Endodermal cell (in vitro differentiated cells): ENCODE measurements around the gene NFX1. TPM values are rescaled to one million over a fixed set of nuclear protein-coding genes. Genes with fewer than 3 reads are reported as not detected.

Experiments used
- DNase-seq: peaks from one replicate; pipeline ENCODE4 v3.0.0-alpha.2; 2017
- H3K27ac ChIP-seq: 2 replicates; pipeline ENCODE4 v1.5.1; 2013; ENCODE audit warnings: mild to moderate bottlenecking, low read depth, low read length, moderate library complexity
- H3K27me3 ChIP-seq: 2 replicates; pipeline ENCODE4 v1.6.1; 2013; ENCODE audit warnings: mild to moderate bottlenecking, low read length, moderate library complexity; ENCODE audit not compliant: insufficient read depth, control insufficient read depth, poor library complexity, severe bottlenecking
- H3K36me3 ChIP-seq: 2 replicates; pipeline ENCODE4 v1.7.0; 2013; ENCODE audit warnings: mild to moderate bottlenecking, low read length, moderate library complexity; ENCODE audit not compliant: control insufficient read depth, insufficient read depth
- H3K4me1 ChIP-seq: one replicate; pipeline ENCODE4 v1.7.0; 2013; ENCODE audit warnings: low read length; ENCODE audit not compliant: control insufficient read depth, insufficient read depth
- H3K4me3 ChIP-seq: 2 replicates; pipeline ENCODE4 v1.5.1; 2013; ENCODE audit warnings: mild to moderate bottlenecking, low read length, moderate library complexity
- H3K9ac ChIP-seq: 2 replicates; pipeline ENCODE4 v1.6.1; 2013; ENCODE audit warnings: mild to moderate bottlenecking, low read length, moderate library complexity; ENCODE audit not compliant: poor library complexity, severe bottlenecking; ENCODE audit errors: extremely low read depth
- H3K9me3 ChIP-seq: 2 replicates; pipeline ENCODE4 v1.6.1; 2013; ENCODE audit warnings: mild to moderate bottlenecking, low read length, moderate library complexity; ENCODE audit not compliant: control insufficient read depth
- H3K27ac Mint-ChIP-seq: 2 replicates; pipeline ENCODE4 v1.8.0; 2020; ENCODE audit warnings: mixed read lengths
- H3K27me3 Mint-ChIP-seq: 2 replicates; pipeline ENCODE4 v1.8.0; 2021; ENCODE audit warnings: mild to moderate bottlenecking, mixed read lengths; ENCODE audit not compliant: insufficient read depth
- H3K36me3 Mint-ChIP-seq: 2 replicates; pipeline ENCODE4 v1.8.0; 2020; ENCODE audit warnings: low read depth, mixed read lengths
- H3K4me1 Mint-ChIP-seq: 2 replicates; pipeline ENCODE4 v1.8.0; 2020; ENCODE audit warnings: mixed read lengths
- H3K4me3 Mint-ChIP-seq: 2 replicates; pipeline ENCODE4 v1.8.0; 2020; ENCODE audit warnings: mild to moderate bottlenecking, moderate library complexity, mixed read lengths
- H3K9me3 Mint-ChIP-seq: 2 replicates; pipeline ENCODE4 v1.8.0; 2020; ENCODE audit warnings: mild to moderate bottlenecking, mixed read lengths
- WGBS, 2 experiments: methylation state at CpG; one replicate each; pipeline versions ENCODE4 v1.1.5 to v1.1.7; 2013; ENCODE audit warnings: missing lambda C conversion rate in 2 of 2, mixed read lengths in 1 of 2; ENCODE audit not compliant: insufficient coverage in 1 of 2, insufficient read length in 1 of 2; 5-methylcytosine and 5-hydroxymethylcytosine counted together
- total RNA-seq, 2 donors: library from RNA; stranded (reverse); fragmentation: NEBNext Ultra II Directional in 1 of 2; extraction: Animal tissue kit (Norgen Biotek cat#: 25700) in 1 of 2; gene quantifications; 2 replicates in 1 of 2; 3 replicates in 1 of 2; pipeline ENCODE4 v1.2.1, GENCODE V29; 2021
- TF ChIP-seq, protein P1 (sequence below): fragments of 200-600 bp; sonication (generic); conservative IDR thresholded peaks from 2 replicates; pipeline ENCODE4 v1.5.0; 2021; ENCODE audit warnings: antibody characterized with exemption, mild to moderate bottlenecking

Gene NFX1
- total RNA-seq, 2 donors from 2014 or later = 23.1 to 24.0 TPM

DNA sequence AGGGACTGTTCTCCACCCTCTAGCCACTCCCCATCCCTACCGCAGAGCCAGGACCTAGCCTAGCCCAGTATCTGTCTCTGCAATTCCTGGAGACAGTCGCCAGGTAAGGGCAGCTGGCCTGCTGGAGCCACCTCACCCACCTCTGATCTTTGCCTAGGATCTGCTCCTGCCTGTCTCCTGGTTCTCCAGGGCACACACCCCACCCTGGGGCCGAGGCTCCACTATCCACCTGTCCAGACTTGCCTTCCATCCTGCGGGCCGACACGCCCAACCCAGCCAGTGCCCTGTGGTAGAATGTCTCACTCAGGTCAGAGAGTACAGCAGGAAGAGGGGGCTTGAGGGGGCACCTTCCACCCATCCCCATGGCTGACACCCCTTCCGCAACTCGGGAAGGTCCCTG lies 127.8 kb downstream of the NFX1 start:
- Mint-ChIP-seq H3K4me3 (no peak overlapping the region), H3K4me1 (peaks cover 35% of the 10 kb centered on the region), H3K36me3 (no peaks in the 10 kb centered on the region), H3K27ac (no peak overlapping the region), H3K9me3 (no peaks in the 10 kb centered on the region), H3K27me3 (no peaks in the 10 kb centered on the region)
- TF ChIP-seq, protein P1, sequence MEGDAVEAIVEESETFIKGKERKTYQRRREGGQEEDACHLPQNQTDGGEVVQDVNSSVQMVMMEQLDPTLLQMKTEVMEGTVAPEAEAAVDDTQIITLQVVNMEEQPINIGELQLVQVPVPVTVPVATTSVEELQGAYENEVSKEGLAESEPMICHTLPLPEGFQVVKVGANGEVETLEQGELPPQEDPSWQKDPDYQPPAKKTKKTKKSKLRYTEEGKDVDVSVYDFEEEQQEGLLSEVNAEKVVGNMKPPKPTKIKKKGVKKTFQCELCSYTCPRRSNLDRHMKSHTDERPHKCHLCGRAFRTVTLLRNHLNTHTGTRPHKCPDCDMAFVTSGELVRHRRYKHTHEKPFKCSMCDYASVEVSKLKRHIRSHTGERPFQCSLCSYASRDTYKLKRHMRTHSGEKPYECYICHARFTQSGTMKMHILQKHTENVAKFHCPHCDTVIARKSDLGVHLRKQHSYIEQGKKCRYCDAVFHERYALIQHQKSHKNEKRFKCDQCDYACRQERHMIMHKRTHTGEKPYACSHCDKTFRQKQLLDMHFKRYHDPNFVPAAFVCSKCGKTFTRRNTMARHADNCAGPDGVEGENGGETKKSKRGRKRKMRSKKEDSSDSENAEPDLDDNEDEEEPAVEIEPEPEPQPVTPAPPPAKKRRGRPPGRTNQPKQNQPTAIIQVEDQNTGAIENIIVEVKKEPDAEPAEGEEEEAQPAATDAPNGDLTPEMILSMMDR = no peak
- Histone ChIP-seq H3K27ac (no peak overlapping the region), H3K27me3 (no peaks in the 10 kb centered on the region), H3K4me3 (no peak overlapping the region), H3K9ac (no peak overlapping the region), H3K4me1 (peaks cover 9% of the 10 kb centered on the region), H3K36me3 (no peaks in the 10 kb centered on the region), H3K9me3 (no peaks in the 10 kb centered on the region)
- no peak for DNase-seq
- 90 to 92% methylated on average over 2 to 8 of the region's 8 CpGs for WGBS, 2 experiments

DNA sequence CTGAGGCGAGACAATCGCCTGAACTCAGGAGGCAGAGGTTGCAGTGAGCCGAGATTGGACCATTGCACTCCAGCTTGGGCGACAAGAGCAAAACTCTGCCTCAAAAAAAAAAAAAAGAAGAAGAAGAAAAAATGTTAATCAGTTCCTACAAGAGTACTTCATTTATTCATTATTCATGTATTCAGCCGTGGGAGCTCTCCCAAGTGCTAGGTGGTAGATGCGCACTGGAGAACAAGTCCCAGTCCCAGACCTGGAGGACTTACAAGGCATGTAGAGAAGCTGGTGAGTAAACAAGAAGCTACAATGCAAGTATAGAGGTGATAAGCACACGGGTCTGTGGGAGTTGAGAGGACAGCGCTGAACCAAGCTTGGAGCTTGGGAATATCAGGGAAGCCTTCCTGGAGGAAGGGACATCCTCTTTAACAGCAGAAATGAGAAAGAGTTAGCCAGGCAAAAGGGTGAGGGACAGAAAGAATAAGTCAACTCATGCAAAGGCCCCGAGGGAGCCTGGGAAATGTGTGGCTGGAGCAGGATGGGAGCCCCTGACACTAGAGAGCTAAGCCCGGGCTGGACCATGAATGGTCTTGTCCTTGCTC lies 129.5 kb downstream of the NFX1 start:
- no peak overlapping the region for H3K27ac Mint-ChIP-seq
- no peak overlapping the region for H3K4me3 Mint-ChIP-seq
- DNase-seq = no peak
- Histone ChIP-seq H3K9me3 (no peaks in the 10 kb centered on the region), H3K36me3 (no peaks in the 10 kb centered on the region), H3K9ac (no peak overlapping the region), H3K27me3 (no peaks in the 10 kb centered on the region), H3K4me3 (no peak overlapping the region), H3K4me1 (peaks cover 8% of the 10 kb centered on the region), H3K27ac (no peak overlapping the region)
- no peaks in the 10 kb centered on the region for H3K36me3 Mint-ChIP-seq
- TF ChIP-seq, protein P1 = no peak
- H3K9me3 Mint-ChIP-seq = peaks cover 5% of the 10 kb centered on the region
- H3K4me1 Mint-ChIP-seq = peaks cover 27% of the 10 kb centered on the region
- no peaks in the 10 kb centered on the region for H3K27me3 Mint-ChIP-seq
- WGBS, 2 experiments = 81 to 85% methylated on average over 9 to 10 of the region's 10 CpGs

Other genes with a start within 250 kb of the NFX1 start
- 10 to 100 TPM; 25.0 to 28.7 TPM for gene SMU1, start 213.8 kb upstream of the NFX1 start, total RNA-seq
- 10 to 100 TPM; 62.9 to 92.6 TPM for gene B4GALT1, start 123.2 kb upstream of the NFX1 start, total RNA-seq
- 1 to 10 TPM; 1.3 to 1.4 TPM for gene SPINK4, start 50.3 kb upstream of the NFX1 start, total RNA-seq
- 10 to 100 TPM; 38.7 to 39.9 TPM for gene BAG1, start 25.8 kb upstream of the NFX1 start, total RNA-seq
- 10 to 100 TPM; 62.9 to 80.2 TPM for gene CHMP5, start 25.5 kb upstream of the NFX1 start, total RNA-seq
- gene AQP7, start 112.1 kb downstream of the NFX1 start, total RNA-seq = under 1 TPM in 1 of 2 donors, not detected in 1; 0.38 TPM
- 1 to 10 TPM; 2.2 to 2.7 TPM for gene AQP3, start 157.1 kb downstream of the NFX1 start, total RNA-seq
- 10 to 100 TPM; 34.2 to 34.6 TPM for gene NOL6, start 183.4 kb downstream of the NFX1 start, total RNA-seq
- 1 to 10 TPM; 6.7 to 9.7 TPM for gene ANKRD18B, start 233.7 kb downstream of the NFX1 start, total RNA-seq